Stimulated activated CD8-positive, alpha-beta memory T cell treated with anti-CD3 and anti-CD28 coated beads, Interleukin-7, amount 100 ng/mL, for 24 hours (primary cell): Measurements from ENCODE around the gene NFE2L2.
"Not testable (repeated sequence)": the region's sequence is repeated elsewhere in the genome, so short reads cannot be mapped to it uniquely, and the experiment has no call there.

ENCODE experiments used
- DNase-seq: peaks from one replicate; pipeline ENCODE4 v3.0.0-alpha.2; 2020; ENCODE audit warnings: low read depth

Gene NFE2L2

DNA sequence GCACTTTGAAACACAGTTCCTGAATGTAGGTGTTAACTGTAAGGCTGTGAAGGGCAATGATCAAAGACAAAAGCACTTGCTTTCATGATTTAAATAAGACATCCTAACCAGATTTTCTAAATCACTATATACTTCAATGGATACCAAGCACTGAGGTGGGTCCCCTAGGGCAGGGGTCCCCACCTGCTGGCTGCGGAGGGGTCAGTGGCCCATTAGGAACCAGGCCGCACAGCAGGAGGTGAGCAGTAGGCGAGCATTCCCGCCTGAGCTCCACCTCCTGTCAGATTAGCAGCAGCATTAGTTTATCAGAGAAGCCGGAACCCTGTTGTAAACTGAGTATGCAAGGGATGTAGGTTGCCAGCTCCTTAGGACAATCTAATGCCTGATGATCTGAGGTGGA, 7.1 kb downstream of the NFE2L2 start:
- no peak for DNase-seq

DNA sequence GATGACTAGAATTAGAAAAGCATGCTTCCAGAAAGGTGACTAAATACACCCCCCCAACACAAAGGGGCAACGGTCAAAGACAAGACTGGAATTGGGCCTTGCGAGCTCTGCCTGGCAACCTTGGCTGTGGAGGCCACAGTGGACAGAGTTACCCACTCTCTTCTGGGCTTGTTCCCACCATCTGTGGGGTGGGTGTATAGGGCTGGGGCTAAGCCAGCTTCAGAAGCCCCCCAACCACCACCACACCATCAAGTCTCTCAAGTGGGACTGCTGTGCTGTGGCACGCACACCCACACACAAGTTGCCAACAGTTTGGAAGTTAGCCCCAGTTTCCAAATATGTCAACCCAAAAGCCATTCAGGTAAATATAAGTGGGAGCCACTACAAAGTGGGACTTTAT, 7.8 kb downstream of the NFE2L2 start:
- DNase-seq: no peak

DNA sequence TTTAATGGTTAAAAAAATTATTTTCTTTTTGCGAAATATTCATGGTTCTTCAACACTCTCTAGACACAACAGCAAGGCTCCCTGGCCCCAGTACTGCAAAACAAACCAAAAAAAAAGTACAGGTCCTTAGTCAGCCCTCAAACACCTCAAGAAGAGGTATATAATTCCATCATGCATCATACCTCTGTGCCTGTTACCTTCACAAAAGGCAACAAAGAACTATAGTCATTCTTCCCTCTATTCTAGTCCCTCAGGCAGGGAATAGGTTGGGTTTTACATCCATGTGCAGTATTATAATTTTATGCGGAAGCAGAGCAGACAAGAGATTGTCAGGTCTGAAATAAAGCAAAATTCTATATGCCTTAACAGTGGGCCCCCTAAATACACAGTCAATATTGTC, 8.5 kb downstream of the NFE2L2 start:
- DNase-seq: no peak

DNA sequence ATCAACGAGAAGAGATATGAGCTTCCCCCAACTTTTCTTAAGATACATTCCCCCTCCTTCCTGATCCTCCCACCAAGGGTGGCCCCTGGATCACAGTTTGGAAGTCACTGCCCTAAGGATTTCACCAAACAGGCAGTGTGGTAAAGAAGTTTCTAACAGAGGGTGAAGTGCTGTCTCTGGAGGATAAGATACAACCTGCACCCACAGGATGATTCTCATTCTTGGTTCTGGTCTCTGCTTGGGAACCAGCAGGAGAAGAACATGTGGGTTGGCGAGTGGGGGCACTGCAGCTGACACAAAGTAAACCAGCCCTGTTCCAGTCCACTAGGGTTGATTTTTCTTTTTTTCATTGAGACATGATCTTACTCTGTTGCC, 9.3 kb downstream of the NFE2L2 start:
- DNase-seq: no peak

DNA sequence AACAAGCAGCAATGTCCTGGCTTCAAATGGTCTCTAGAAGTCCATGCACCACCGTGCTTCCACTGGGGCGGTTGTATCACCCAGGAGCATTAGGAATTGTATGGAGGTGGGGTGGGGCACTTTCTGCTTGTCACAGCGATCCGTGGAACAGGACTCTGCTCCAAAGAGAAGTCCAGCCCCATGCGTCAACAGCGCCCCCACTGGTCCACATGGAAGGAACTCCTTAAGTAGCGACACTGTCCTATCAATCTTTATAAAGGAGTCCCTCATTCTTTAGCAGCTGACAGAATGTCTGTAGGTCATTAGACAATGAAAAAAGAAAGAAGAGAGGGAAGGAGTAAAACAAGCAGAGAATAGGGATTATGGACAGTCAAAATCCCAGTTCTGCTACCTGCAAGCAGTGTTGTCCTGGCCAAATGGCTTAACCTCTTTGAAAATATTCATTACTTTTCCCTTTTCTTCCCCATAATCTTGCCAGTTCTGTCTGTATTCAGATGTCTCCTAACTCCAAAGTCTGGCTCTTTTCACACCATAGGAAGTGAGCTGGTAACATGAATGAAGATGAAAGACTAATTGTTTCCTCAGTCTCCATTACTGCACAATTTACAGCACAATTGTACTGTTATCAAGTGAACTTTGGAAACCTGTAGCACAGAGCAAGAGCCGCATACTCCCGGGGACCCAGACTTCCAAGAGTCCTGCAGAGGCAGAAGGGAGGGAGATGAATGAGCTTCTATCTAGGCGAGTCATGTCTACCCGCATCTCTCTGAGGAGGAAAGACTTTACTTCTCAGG, 9.9 kb downstream of the NFE2L2 start:
- no peak for DNase-seq

DNA sequence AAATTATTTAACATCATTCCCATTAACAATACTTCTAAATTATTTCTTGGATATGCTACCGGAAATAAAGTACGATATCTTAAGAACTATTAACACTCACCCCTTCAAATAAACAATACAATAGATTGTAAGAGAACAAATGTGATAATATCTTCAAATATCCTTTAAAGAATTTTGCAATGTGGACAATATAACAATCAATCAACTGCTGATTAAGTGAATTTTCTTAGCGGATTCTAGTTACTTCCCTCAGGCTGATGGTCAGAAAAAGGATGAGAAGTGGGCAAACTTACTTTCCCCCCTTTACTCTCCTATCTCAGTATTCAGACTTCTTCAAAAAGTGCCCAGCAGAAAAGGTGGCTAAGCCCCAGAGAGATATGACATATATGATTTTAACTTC, 10.8 kb downstream of the NFE2L2 start:
- no peak for DNase-seq

DNA sequence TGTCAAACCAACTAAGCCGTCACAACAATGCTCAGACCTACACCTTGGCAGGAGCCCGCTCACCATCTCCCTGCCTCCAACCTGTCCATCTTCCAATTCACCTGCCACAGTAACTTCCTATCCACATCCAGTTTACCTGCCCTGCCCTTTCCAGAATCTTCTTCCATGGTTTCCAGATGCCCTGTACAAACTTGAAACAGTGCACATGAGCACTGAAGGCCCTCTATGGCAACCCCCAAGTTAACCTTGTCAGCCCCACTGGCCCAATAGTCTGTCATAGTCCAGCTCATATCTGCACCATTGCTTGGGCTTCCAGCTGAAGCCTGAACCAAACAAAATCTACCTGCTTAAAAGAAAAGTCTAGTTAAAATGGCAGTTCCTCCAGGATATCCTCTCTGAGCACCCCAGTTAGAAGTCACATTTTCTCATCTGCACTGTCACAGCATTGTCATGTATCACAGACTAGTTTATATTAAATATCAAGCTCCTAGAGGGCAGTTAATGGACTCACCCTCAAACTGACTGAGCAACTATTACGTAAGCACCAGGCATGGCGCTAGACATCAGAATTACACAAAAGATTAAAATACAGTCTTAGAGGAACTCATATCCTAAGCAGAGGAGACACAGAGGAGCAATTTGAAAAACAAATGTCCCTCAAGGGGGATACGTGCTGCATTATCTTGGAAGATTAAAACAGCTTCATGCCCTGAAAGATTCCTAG, 11.6 kb downstream of the NFE2L2 start:
- no peak for DNase-seq

DNA sequence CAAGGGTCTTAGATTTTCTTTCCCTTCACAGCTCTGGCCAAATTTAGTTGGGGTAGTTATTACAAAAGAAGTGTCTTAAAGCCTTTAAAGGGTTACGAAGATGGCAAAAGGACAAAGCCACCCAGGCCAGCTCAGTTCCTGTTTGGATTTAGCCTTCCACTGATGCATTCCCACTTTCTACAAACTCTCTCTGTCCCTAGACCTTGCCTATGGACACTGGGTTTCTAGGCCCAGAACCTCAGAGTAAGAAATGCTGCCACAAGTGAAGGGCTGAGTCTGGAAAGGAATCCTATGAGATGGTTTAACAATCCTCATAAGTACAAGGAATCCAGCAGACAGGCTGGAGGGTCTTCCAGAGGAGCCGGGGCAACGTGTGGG, 13.4 kb downstream of the NFE2L2 start:
- no peak for DNase-seq

DNA sequence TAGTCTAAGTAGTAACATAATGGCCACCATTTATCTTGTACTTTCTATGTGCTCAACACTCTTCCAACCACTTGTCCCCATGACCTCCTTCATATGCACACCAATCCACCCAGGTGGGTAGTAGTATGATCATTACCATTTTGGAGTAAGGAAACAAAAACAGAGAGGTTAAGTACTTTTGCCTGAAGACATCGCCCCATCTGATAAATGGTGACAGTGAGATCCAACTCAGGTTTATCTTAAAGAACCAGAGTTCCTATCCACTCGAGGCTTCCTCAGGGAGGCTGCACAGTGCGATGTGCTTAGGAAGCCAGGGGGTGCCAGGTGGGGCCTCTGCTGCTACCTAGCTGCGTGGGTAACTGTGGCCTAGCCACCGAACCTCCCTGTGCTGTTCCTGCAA, 14.1 kb downstream of the NFE2L2 start:
- no peak for DNase-seq

DNA sequence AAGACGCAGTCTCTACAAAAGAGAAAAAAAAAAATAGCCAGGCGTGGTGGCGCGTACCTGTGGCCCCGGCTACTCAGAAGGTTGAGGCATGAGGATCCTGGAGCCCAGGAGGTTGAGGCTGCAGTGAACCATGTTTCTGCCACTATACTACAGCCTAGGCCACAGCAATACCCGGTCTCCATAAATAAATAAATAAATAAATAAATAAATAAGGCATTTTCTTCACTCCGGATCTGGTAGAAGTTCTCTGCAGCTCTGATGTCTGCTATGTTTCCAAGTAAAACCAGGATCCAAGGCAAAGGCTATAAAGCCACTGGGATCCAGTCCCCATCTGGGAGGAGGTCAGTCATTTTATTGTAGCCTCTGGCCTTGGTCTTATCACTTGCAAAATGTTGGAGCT, 15.5 kb downstream of the NFE2L2 start:
- no peak for DNase-seq

DNA sequence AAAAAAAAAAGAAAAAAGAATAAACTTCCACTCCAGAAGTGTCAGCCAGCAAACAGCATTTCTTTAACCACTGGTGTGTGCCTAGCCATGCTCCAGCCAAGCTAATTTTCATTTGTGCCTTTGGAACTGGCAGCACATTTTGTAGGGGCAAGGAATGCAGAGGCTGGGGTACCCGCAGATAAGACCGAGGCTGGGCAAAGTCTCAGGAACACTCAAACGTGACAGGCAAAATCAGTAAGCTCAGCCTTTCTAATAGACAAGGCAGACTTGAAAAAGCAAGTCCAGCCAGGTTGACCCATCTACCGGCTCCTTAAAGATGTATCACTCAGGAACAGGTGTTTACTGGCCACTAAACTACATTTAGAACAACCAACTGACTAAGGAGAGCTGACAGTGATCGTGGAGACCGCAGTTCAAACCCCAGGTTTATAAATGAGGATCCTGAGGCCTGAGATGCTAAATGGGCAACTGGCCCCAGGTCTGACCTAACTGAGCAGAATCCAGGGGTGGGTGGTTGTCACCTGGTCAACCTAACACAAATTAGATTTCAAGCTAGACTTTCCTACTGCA, 16.7 kb downstream of the NFE2L2 start:
- DNase-seq: no peak

DNA sequence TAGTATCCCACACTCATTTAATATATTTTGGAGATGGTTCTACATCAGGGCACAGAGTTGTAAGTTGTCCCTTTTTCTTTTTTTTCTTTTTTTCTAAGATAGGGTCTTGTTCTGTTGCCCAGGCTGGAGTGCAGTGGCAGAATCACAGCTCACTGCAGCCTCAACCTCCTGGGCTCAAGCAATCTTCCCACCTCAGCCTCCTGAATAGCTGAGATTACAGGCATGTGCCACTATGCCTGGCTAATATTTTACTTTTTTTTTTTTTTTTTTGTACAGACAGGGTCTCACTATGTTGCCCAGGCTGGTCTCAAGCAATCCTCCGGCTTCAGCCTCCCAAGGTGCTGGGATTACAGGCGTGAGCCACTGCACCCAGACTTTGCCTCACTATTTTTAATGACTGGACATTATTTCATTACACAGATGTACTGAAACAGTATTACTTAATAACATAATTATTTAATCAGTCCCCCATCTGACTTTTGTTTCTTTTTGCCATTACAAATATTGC, 17.9 kb downstream of the NFE2L2 start:
- DNase-seq: not testable (repeated sequence)

DNA sequence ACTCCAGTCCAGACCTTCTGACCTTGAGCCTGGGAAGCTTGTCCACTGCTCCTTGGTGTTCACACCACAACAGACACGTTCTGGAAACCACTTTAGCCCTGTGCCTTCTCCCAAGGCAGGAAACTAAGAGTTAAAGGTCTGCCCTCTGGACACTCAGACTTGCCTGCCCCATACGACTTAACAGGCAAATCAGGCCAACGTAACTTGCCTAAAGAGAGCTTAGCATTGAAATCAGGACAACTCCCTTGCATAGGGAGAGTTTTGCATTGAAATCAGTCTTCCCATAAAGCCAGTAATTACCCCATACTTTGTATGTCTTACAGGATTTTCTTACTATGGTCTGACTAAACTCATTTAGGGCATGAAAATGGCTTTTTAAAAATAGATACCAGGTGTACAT, 18.5 kb downstream of the NFE2L2 start:
- DNase-seq: no peak

DNA sequence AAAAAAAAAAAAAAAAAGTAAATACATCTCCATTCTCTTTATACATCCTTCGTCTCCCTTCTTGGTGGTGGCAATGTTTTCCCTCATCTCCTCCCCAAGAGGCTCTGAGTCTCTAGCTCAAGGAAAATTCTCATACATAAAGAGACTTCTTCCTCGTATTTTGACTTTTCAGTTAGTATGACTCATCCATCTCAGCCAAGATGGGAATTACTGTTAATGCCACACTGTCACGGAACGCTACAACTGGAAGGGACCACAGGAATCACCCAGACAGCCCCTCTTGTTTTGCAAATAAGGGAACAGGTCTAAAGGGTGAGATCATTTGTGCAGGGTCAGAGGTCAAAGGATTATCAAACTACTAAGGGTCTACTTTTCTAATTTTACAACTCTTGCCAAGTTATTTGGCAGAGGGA, 19.5 kb downstream of the NFE2L2 start:
- DNase-seq: no peak

DNA sequence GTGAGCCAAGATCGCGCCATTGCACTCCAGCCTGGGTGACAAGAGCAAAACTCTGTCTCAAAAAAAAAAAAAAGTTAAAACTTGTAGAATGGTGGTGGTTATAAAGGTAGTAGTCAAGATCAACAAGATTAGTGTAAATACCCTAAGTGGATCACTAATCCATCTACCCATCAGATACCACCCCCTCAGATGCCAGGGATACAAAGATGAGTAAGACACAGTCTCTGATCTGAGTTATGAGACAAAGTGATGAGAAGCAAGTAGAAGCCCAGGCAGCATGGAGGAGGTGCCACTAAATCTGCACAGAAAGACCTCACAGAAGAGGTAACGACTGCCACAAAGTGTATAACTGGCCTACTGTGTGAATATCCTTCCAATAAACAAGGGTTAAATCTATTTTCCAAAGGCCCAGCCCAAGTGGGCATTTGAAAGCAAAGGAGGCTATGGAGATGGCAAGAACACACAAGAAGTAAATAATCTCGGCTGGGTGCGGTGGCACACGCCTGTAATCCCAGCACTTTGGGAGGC, 20.2 kb downstream of the NFE2L2 start:
- DNase-seq: no peak

DNA sequence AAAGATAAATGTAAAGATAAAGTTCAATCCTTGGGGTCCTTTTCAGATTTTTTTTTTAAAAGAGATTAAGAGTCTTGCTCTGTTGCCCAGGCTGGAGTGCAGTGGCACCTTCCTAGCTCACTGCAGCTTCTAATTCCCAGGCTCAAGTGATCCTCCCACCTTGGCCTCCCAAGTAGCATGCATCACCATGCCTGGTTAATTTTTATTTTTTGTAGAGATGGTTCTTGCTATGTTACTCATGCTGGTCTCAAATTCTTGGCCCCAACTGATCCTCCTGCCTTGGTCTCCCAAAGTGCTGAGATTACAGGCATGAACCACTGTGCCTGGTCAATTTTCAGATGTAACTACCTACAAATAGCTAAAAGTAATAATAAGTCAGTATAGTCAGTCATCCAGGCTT, 21.1 kb downstream of the NFE2L2 start:
- DNase-seq: no peak

DNA sequence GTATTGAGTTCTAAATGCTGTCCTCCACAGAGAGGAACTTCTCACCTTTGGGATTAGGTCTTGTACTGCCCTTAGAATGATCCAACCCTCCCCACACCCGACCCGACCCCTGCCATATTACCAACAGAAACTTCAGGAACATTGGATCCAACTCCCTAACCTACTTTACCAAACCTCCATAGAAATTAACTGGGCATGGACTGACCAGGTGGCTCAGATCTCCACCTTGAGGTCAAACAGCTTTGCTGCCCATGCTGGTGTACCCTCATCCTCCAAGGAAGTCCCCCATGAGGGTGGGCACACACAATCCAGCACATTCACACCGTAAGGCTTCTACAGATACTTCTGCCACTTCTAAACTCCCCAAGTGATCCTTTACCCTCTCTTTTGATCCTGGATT, 21.5 kb downstream of the NFE2L2 start:
- DNase-seq: no peak

DNA sequence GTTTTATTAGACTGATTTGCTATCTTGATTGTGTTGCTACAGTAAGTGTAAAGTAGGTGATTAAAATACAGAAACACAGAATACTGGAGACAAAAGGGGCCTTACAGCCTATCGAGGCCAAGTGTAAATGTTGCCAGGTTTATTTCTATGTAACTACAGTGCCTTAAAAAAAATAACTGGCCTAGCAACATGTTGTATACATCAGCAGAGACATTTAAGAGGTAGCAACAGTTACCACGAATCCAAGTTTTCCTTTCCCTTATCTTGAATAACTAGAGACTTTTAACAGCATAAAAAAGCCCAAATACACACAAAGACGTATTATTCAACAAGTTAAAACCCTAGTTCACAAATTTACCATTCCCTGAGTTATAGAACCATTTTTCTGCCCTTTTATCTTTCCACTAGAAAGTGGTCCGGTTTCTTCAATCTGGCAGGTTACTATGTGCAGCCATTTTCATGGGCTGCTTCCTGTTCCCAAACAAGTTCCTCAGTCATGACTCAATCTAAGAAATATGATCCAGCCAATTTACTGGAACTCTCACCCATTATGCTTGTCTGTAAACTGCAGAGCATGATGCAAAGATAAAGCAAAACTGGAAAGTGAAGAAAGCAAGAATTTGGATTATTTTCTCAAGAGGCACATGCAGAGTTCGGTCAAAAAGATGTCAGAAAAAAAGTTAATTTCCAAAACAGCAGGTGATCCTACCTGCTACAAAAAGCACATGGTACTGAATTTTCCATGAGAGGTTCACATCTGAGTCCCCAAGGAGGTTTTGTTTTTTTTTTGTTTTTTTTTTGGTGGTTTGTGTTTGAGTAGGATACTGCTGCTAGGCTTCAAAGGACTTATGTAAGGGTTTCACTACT, 22.2 kb downstream of the NFE2L2 start:
- DNase-seq: no peak

DNA sequence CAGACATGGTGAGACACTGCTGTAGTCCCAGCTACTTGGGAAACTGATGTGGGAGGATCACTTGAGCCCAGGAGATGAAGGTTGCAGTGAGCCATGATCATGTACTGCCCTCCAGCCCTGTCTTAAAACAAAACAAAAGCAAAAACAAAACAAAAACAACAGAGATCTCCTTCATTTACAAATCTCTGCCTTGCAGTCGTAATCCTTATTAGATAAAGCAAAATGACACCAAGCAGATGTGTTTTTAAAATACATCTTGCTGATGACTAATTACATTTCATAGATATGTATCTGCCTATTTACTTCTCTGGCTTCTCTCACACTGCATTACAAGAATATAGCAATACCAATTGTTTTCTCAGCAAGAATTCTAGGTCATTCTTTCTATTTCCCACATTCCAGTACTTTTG, 22.8 kb downstream of the NFE2L2 start:
- no peak for DNase-seq

DNA sequence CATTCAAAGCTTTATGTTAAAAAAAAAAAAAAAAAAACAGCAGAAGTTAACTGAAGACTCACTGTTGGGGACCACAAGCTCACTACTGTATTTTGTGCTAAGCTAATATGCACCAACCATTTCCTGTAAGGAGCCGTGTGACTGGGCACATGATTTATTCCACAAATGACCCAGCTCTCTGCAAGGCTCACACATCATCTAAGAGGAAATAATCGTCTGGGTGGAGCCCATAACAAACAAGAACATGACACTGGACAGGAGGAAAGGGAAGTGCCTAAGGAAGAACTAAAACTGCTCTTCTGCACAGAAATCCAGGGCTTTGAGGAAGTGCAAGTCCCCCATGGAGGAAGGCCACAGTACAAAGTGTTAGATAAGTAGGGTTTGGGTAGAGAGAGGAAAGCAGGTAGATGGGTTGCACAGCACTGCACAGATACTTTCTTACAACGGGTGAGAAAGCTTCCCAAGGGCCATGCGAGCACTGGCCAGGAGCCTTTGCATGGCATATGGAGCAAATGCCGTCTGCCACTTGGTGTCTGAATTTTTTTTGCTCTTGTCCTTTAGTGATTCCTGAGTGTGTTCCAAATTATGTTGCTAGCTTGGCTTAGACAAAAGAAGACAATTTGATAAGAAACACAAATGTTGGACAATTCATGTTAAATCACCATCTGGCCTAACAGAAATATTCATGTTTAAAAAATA, 24.4 kb downstream of the NFE2L2 start:
- no peak for DNase-seq

DNA sequence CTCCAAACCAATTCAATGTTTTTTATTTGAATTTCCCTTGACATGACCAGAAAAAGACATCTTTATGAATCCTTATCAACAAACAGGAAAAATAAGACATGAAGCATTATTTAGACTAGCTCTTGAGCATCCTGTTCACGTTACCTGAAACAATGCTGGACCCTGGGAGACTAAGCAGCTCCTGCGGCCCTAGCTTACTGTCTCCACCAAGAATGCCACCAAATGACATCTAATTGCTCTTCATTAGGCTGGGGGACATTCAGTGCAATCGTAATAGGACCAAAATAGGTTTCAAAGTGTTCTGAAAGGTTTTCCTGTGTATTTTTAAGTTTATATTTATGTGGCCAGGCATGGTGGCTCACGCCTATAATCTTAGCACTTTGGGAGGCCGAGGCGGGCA, 25.5 kb downstream of the NFE2L2 start:
- no peak for DNase-seq
